ENCODE results near the gene FAM83G.

FAM83G gene

GRCh38 chr17:18948476-18949006, 56.0 kb downstream of the FAM83G start:
- H3K4me1 Mint-ChIP-seq: peaks cover 16% of the 10 kb centered on the region
- H3K36me3 Mint-ChIP-seq (ENCODE audit: low read depth): no peaks in the 10 kb centered on the region

GRCh38 chr17:18947866-18948265, 56.7 kb downstream of the FAM83G start:
- no peak overlapping the region for H3K27ac Mint-ChIP-seq
- H3K36me3 Mint-ChIP-seq (ENCODE audit: low read depth): no peaks in the 10 kb centered on the region
- H3K9me3 Mint-ChIP-seq: no peaks in the 10 kb centered on the region
- peaks cover 13% of the 10 kb centered on the region for H3K27me3 Mint-ChIP-seq (ENCODE audit: low read depth)
- H3K4me3 Mint-ChIP-seq: no peak overlapping the region
- H3K4me1 Mint-ChIP-seq: peaks cover 16% of the 10 kb centered on the region
- no peak for TF ChIP-seq CTCF (IDR thresholded peaks at IDR 0.05; ENCODE audit: unreplicated experiment in 3 of 3)

More at GRCh38 chr17:18948476-18949006, 56.0 kb downstream of the FAM83G start:
- Mint-ChIP-seq H3K27ac (no peak overlapping the region), H3K4me3 (no peak overlapping the region), H3K9me3 (no peaks in the 10 kb centered on the region), H3K27me3 (ENCODE audit: low read depth) (peaks cover 13% of the 10 kb centered on the region)
- no peak for TF ChIP-seq CTCF (IDR thresholded peaks at IDR 0.05; ENCODE audit: unreplicated experiment in 3 of 3)

- no peak overlapping the region for H3K27ac Mint-ChIP-seq
- no peak for TF ChIP-seq CTCF (IDR thresholded peaks at IDR 0.05; ENCODE audit: unreplicated experiment in 3 of 3)
- H3K9me3 Mint-ChIP-seq: no peaks in the 10 kb centered on the region
- no peak overlapping the region for H3K4me3 Mint-ChIP-seq
- H3K4me1 Mint-ChIP-seq: peaks cover 16% of the 10 kb centered on the region
- H3K27me3 Mint-ChIP-seq (ENCODE audit: low read depth): peaks cover 13% of the 10 kb centered on the region
- H3K36me3 Mint-ChIP-seq (ENCODE audit: low read depth): no peaks in the 10 kb centered on the region
Observed at GRCh38 chr17:18946536-18946935, 58.0 kb downstream of the FAM83G start.

- no peak overlapping the region for H3K4me3 Mint-ChIP-seq
- peaks cover 5% of the 10 kb centered on the region for H3K4me1 Mint-ChIP-seq
- H3K27me3 Mint-ChIP-seq (ENCODE audit: low read depth): peaks cover 9% of the 10 kb centered on the region
- no peak for TF ChIP-seq CTCF (IDR thresholded peaks at IDR 0.05; ENCODE audit: unreplicated experiment in 3 of 3)
- no peak overlapping the region for H3K27ac Mint-ChIP-seq
- H3K36me3 Mint-ChIP-seq (ENCODE audit: low read depth): no peaks in the 10 kb centered on the region
- H3K9me3 Mint-ChIP-seq: no peaks in the 10 kb centered on the region
Observed at GRCh38 chr17:18944646-18945045, 59.9 kb downstream of the FAM83G start.

- Mint-ChIP-seq H3K27ac (no peak overlapping the region), H3K27me3 (ENCODE audit: low read depth) (no peaks in the 10 kb centered on the region), H3K4me3 (no peak overlapping the region), H3K9me3 (no peaks in the 10 kb centered on the region), H3K36me3 (ENCODE audit: low read depth) (no peaks in the 10 kb centered on the region), H3K4me1 (no peaks in the 10 kb centered on the region)
- no peak for TF ChIP-seq CTCF (IDR thresholded peaks at IDR 0.05; ENCODE audit: unreplicated experiment in 3 of 3)
Observed at GRCh38 chr17:18938692-18939023, 65.9 kb downstream of the FAM83G start.

- Mint-ChIP-seq H3K36me3 (ENCODE audit: low read depth) (peaks cover under 1% of the 10 kb centered on the region), H3K4me1 (no peaks in the 10 kb centered on the region), H3K4me3 (no peak overlapping the region)
Observed at GRCh38 chr17:18937981-18938691, 66.4 kb downstream of the FAM83G start.

More at GRCh38 chr17:18937981-18938691, 66.4 kb downstream of the FAM83G start:
- Mint-ChIP-seq H3K27ac (no peak overlapping the region), H3K27me3 (ENCODE audit: low read depth) (no peaks in the 10 kb centered on the region), H3K9me3 (no peaks in the 10 kb centered on the region)
- TF ChIP-seq CTCF (IDR thresholded peaks at IDR 0.05; ENCODE audit: unreplicated experiment in 3 of 3): no peak
